A549 (cell line): ENCODE results near the gene FAM237A. TPM values are rescaled to one million over a fixed set of nuclear protein-coding genes. Genes with fewer than 3 reads are reported as not detected.

Experiments
- ATAC-seq, 2 experiments: fragments of 200-7000 bp in 1 of 2; fragments of >200 bp in 1 of 2; cut with Nextera tagmentation in 1 of 2; cut with Tn5 transposase in 1 of 2; 3 replicates each; pipeline versions ENCODE4 v1.8.0 to v1.9.1; 2018 to 2020; ENCODE audit warnings: mild to moderate bottlenecking in 1 of 2, moderate library complexity in 1 of 2
- CTCF ChIA-PET: fragments of 300-600 bp; sonication (Branson Sonifier 250); formaldehyde crosslinking; extraction: SDS; loops from one replicate; lab custom pipeline; 2021; ENCODE audit warnings: antibody characterized with exemption, inconsistent platforms; lab: Yijun Ruan, JAX
- POLR2A ChIA-PET: fragments of 350-600 bp; formaldehyde crosslinking; extraction: SDS; loops from one replicate; lab custom pipeline; 2021; ENCODE audit warnings: antibody characterized with exemption, inconsistent platforms; lab: Yijun Ruan, JAX
- DNase-seq, 2 experiments: peaks; one replicate each; pipeline versions ENCODE4 v3.0.0 to v3.0.0-alpha.2; 2011 to 2016; ENCODE audit warnings: low read depth in 1 of 2, low spot score in 1 of 2
- FAIRE-seq: peaks from 2 replicates; lab custom pipeline; 2011; peaks lifted over from hg19 to GRCh38; lab: Jason Lieb, UNC
- H3K27ac ChIP-seq, 2 experiments: fragments of >200 bp; sonication (Bioruptor Twin); formaldehyde crosslinking; 3 replicates each; pipeline ENCODE4 v1.5.1; 2016 to 2017
- H3K4me1 ChIP-seq: fragments of >200 bp; sonication (Bioruptor Twin); formaldehyde crosslinking; 3 replicates; pipeline ENCODE4 v1.6.1; 2016
- H3K4me2 ChIP-seq: fragments of >200 bp; sonication (Bioruptor Twin); formaldehyde crosslinking; 3 replicates; pipeline ENCODE4 v1.6.1; 2016
- H3K4me3 ChIP-seq: fragments of >200 bp; sonication (Bioruptor Twin); formaldehyde crosslinking; 3 replicates; pipeline ENCODE4 v1.5.1; 2016
- H3K9me3 ChIP-seq: fragments of >200 bp; sonication (Bioruptor Twin); formaldehyde crosslinking; 3 replicates; pipeline ENCODE4 v1.6.1; 2016
- CTCF ChIP-seq: fragments of >200 bp; sonication (Bioruptor Twin); formaldehyde crosslinking; IDR thresholded peaks from 3 replicates; pipeline ENCODE4 v1.5.1; 2016
- EHMT2 ChIP-seq: fragments of 200-600 bp; sonication (generic); IDR thresholded peaks from 2 replicates; pipeline ENCODE4 v1.6.1; 2016; ENCODE audit warnings: antibody characterized with exemption, low read depth, mild to moderate bottlenecking, moderate library complexity
- FOSL2 ChIP-seq, 2 experiments: fragments of 450-650 bp in 1 of 2; fragments of >200 bp in 1 of 2; sonication (Bioruptor Twin) in 1 of 2; formaldehyde crosslinking; IDR thresholded peaks; 2 replicates each; pipeline versions ENCODE4 v1.5.0 to v1.6.1; 2016 to 2020; ENCODE audit warnings: mild to moderate bottlenecking in 1 of 2, moderate library complexity in 1 of 2
- HDAC2 ChIP-seq: fragments of 200-600 bp; sonication (generic); IDR thresholded peaks from 2 replicates; pipeline ENCODE4 v1.6.1; 2016
- MAFK ChIP-seq: fragments of 450-650 bp; IDR thresholded peaks from 2 replicates; pipeline ENCODE4 v1.6.1; 2014; ENCODE audit not compliant: partially characterized antibody
- MAZ ChIP-seq: fragments of 150-350 bp; IDR thresholded peaks from 2 replicates; pipeline ENCODE4 v1.6.1; 2014; ENCODE audit warnings: antibody characterized with exemption, low read depth, low read length, borderline replicate concordance
- NFE2L2 ChIP-seq: fragments of 150-350 bp; conservative IDR thresholded peaks from 2 replicates; pipeline ENCODE4 v1.6.1; 2014; ENCODE audit warnings: low read length
- RAD21 ChIP-seq, 2 experiments: fragments of >200 bp in 1 of 2; sonication (Bioruptor Twin) in 1 of 2; formaldehyde crosslinking in 1 of 2; IDR thresholded peaks in 1 of 2; conservative IDR thresholded peaks in 1 of 2; 2 replicates in 1 of 2; 3 replicates in 1 of 2; pipeline ENCODE4 v1.6.1; 2012 to 2018; ENCODE audit warnings: inconsistent platforms in 1 of 2
- SMC3 ChIP-seq: fragments of >200 bp; sonication (Bioruptor Twin); formaldehyde crosslinking; IDR thresholded peaks from 3 replicates; pipeline ENCODE4 v1.6.1; 2018; ENCODE audit warnings: inconsistent platforms
- SREBF2 ChIP-seq: fragments of 450-650 bp; IDR thresholded peaks from 2 replicates; pipeline ENCODE4 v1.6.1; 2014; ENCODE audit warnings: mild to moderate bottlenecking, moderate library complexity
- TFCP2L1 ChIP-seq: fragments of 250-450 bp; sonication (Bioruptor Pico); IDR thresholded peaks from 2 replicates; pipeline ENCODE4 v1.5.0; 2021; ENCODE audit warnings: mild to moderate bottlenecking
- ZC3H11A ChIP-seq: fragments of 450-650 bp; IDR thresholded peaks from 2 replicates; pipeline ENCODE4 v1.6.1; 2014; ENCODE audit warnings: antibody characterized with exemption, mild to moderate bottlenecking
- WGBS: methylation state at CpG from one replicate; pipeline ENCODE4 v1.1.6; 2017; ENCODE audit errors: missing lambda C conversion rate; 5-methylcytosine and 5-hydroxymethylcytosine counted together
- polyA plus RNA-seq, 4 experiments: library from polyadenylated mRNA; depleted of rRNA in 3 of 4; stranded (reverse); fragments of >200 nt; fragmentation: RNase III in 1 of 4; extraction: RNeasy Plus Mini Kit Qiagen cat#74134 plus additional on column Dnase treatment in 1 of 4; gene quantifications; 2 replicates in 3 of 4; 3 replicates in 1 of 4; pipeline ENCODE4 v1.2.3, GENCODE V29; 2011 to 2017

The FAM237A gene
- polyA plus RNA-seq, 2 of the 4 experiments (the other 2 are of a cell fraction), result not detected

- CTCF ChIA-PET, result interaction anchor here (1.1 to 3.9 kb wide), 5 partner anchors 11 to 1044 kb away, joined by 3 to 20 read pairs (median 3); no protein-coding TSS in a partner anchor
- FAIRE-seq, result peak; percentile 72
- TF ChIP-seq ZC3H11A (no peak), RAD21 (conservative IDR thresholded peaks at IDR 0.05 in 1 of 2, IDR thresholded peaks at IDR 0.05 in 1 of 2) (peak; percentile 87 to 90), SMC3 (peak; percentile 72), CTCF (peak; percentile 79)
- H3K4me2 ChIP-seq, result no peak overlapping the region
- H3K27ac ChIP-seq, result no peak overlapping the region
- no peaks in the 10 kb centered on the region for H3K4me1 ChIP-seq
- DNase-seq, result peak; percentile 40 to 71
- no peaks in the 10 kb centered on the region for H3K9me3 ChIP-seq
- WGBS, result 19% methylated on average over 5 of the region's 5 CpGs
- POLR2A ChIA-PET, result no interaction called here
- H3K4me3 ChIP-seq, result no peak overlapping the region
- ATAC-seq, result peak; percentile 93 to 94
Observed at GRCh38 chr2:206693399-206694137, 51.3 kb downstream of the FAM237A start.

DNA sequence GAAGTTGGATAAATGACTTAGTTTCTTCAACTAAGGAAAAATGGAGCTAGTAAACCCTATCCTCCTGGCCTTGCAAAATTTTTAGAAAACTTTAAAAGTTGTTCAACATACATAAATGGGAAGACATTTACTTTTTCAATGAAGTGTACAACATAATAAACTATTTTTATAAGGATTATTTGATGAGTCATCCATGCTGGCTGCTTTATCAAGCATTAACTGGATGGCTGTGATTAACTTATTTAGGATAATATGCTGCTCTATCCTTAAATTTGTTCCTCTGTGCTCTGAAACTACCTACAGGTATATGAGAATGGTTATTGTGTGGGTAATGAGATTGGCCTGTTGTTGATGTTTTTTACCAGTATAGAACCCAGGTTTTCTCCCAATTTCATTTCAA, 54.6 kb downstream of the FAM237A start:
- DNase-seq (no peak), FAIRE-seq (no peak), ATAC-seq (no peak)
- TF ChIP-seq HDAC2, result no peak
- peak; percentile 37 for TF ChIP-seq MAFK
- no peak for TF ChIP-seq RAD21 (conservative IDR thresholded peaks at IDR 0.05 in 1 of 2, IDR thresholded peaks at IDR 0.05 in 1 of 2)
- peak; percentile 77 for TF ChIP-seq NFE2L2
- TF ChIP-seq FOSL2 (IDR thresholded peaks at IDR 0.05), result no peak
- TF ChIP-seq FOSL2 (CRISPR knock-in tag; IDR thresholded peaks at IDR 0.05), result peak; percentile 51
- TF ChIP-seq SREBF2, result no peak
- Histone ChIP-seq H3K4me1 (no peaks in the 10 kb centered on the region), H3K4me2 (no peak overlapping the region), H3K9me3 (no peaks in the 10 kb centered on the region), H3K4me3 (no peak overlapping the region), H3K27ac (no peak overlapping the region)
- ChIA-PET POLR2A (no interaction called here), CTCF (interaction anchor here (0.6 to 3.9 kb wide), 3 partner anchors 86 to 104 kb away, joined by 3 to 20 read pairs (median 5); no protein-coding TSS in a partner anchor)

GRCh38 chr2:206698811-206699210, 56.5 kb downstream of the FAM237A start:
- DNase-seq, result no peak
- ATAC-seq, result no peak
- ChIA-PET CTCF (interaction anchor here (1.6 to 1.7 kb wide), 2 partner anchors 9 to 84 kb away, joined by 3 to 5 read pairs; no protein-coding TSS in a partner anchor), POLR2A (no interaction called here)
- H3K9me3 ChIP-seq, result no peaks in the 10 kb centered on the region
- no peak overlapping the region for H3K4me2 ChIP-seq
- TF ChIP-seq FOSL2 (IDR thresholded peaks at IDR 0.05) (no peak), FOSL2 (CRISPR knock-in tag; IDR thresholded peaks at IDR 0.05) (no peak), EHMT2 (no peak), TFCP2L1 (CRISPR knock-in tag) (no peak), MAZ (no peak)
- no peak overlapping the region for H3K27ac ChIP-seq
- H3K4me3 ChIP-seq, result no peak overlapping the region
- no peaks in the 10 kb centered on the region for H3K4me1 ChIP-seq
- no peak for FAIRE-seq
- 75% methylated on average over 3 of the region's 3 CpGs for WGBS

Other genes starting within 250 kb of the FAM237A start
- gene ADAM23, start 199.0 kb upstream of the FAM237A start, polyA plus RNA-seq (2011; rRNA removed), result 6.1 and 6.7 TPM in 2 replicates
- gene ADAM23, start 199.0 kb upstream of the FAM237A start, polyA plus RNA-seq (2017; fragmentation: RNase III; extraction: RNeasy Plus Mini Kit Qiagen cat#74134 plus additional on column Dnase treatment), result 7.8 to 9.3 TPM (median 9.1 TPM) in 3 replicates
- gene DYTN, start 75.9 kb downstream of the FAM237A start, polyA plus RNA-seq (2011; rRNA removed), result not detected in 2 replicates
- not detected in 3 replicates for gene DYTN, start 75.9 kb downstream of the FAM237A start, polyA plus RNA-seq (2017; fragmentation: RNase III; extraction: RNeasy Plus Mini Kit Qiagen cat#74134 plus additional on column Dnase treatment)
- 1.3 and 2.8 TPM in 2 replicates for gene MDH1B, start 122.8 kb downstream of the FAM237A start, polyA plus RNA-seq (2011; rRNA removed)
- gene MDH1B, start 122.8 kb downstream of the FAM237A start, polyA plus RNA-seq (2017; fragmentation: RNase III; extraction: RNeasy Plus Mini Kit Qiagen cat#74134 plus additional on column Dnase treatment), result 3.1 to 4.0 TPM (median 3.2 TPM) in 3 replicates
- gene FASTKD2, start 123.1 kb downstream of the FAM237A start, polyA plus RNA-seq (2011; rRNA removed), result 56.9 and 60.1 TPM in 2 replicates
- gene FASTKD2, start 123.1 kb downstream of the FAM237A start, polyA plus RNA-seq (2017; fragmentation: RNase III; extraction: RNeasy Plus Mini Kit Qiagen cat#74134 plus additional on column Dnase treatment), result 35.5 to 39.1 TPM (median 37.6 TPM) in 3 replicates